ENCODE measurements around the gene PTCD3. TPM values are rescaled to one million over a fixed set of nuclear protein-coding genes. Genes with fewer than 3 reads are reported as not detected.
A peak's percentile ranks its signal among the peaks of the same experiment; 100 is the strongest.

The PTCD3 gene
- total RNA-seq, 1 experiment from 2014 or later, result 93.9 TPM

DNA sequence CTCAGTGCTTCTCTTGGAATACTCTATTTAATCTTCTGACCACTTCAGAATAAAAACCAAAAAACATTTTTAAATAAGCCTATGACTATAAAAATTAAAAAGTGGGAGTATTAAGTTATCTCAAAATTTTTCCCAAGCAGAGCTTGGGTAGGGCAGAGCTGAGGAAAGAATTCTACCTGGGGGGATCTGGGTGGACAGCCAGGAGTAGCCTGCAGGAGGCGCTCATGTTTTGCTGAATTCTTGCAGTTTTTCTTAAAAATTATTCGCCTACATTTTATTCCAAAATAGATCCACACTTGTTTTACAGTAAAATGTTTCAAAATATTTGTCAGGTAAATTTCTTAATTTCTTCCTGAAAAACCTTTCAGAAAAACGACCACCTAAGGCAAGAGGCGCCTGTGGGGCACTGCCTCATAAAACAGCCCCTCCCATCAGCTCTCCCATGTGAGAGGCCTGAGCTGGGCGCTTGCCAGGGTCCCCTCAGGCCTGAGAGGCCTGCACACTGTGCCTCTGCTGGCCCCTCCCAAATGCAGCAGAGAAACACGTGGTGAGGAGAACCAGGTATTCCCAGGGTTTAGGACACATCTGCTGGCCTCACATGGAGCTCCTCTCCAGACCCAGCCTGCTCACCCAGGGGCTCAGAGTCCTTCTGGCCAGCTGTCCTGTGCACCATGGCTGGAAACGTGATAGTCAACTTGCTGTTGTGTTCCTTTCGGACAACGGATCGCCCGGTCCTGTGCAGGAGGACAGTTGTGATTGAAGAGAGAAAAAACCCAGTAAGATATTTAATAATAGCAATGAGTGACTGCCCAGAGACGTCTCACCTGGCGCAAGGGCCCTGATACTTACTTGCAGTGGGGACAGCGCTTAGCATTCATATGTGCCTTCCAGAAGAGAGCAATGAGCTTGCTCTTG lies 17.8 kb upstream of the PTCD3 start:
- no peaks in the 10 kb centered on the region for H3K9me3 ChIP-seq (ENCODE audit: control insufficient read depth, insufficient read depth, low read depth, low read length)
- ATAC-seq (no peak), DNase-seq (ENCODE audit: low read depth, low spot score) (no peak)
- intact Hi-C loops (cut with micrococcal nuclease; ENCODE audit: unreplicated experiment) (no loop called here), in situ Hi-C loops (cut with HindIII; ENCODE audit: low pct_unique_long_range_greater_than_20kb, low sequenced_read_pairs) (no loop called here)
- ChIA-PET POLR2A (no interaction called here), CTCF (interaction anchor here (0.5 to 1.3 kb wide), 6 partner anchors 18 to 353 kb away, joined by 3 to 13 read pairs (median 4); partner anchors contain the start of genes KDM3A, POLR1A and PTCD3)
- no TSS peak for BruUV-seq (replicated peaks)
- H3K27me3 ChIP-seq (ENCODE audit: control insufficient read depth, insufficient read depth, low read length), result no peaks in the 10 kb centered on the region
- TF ChIP-seq CTCF (IDR thresholded peaks at IDR 0.05) (peak; percentile 73), POLR2AphosphoS5 (IDR thresholded peaks at IDR 0.05; ENCODE audit: low read depth, low read length) (no peak)
- H3K27ac ChIP-seq (ENCODE audit: low read length), result no peak overlapping the region
- no peak overlapping the region for H3K4me3 ChIP-seq (ENCODE audit: low read depth in 2 of 2, low read length in 2 of 2)
- peaks cover 45% of the 10 kb centered on the region for H3K36me3 ChIP-seq (ENCODE audit: control insufficient read depth, insufficient read depth, low read length)
- H3K4me1 ChIP-seq (ENCODE audit: control insufficient read depth, insufficient read depth, low read length), result no peaks in the 10 kb centered on the region

DNA sequence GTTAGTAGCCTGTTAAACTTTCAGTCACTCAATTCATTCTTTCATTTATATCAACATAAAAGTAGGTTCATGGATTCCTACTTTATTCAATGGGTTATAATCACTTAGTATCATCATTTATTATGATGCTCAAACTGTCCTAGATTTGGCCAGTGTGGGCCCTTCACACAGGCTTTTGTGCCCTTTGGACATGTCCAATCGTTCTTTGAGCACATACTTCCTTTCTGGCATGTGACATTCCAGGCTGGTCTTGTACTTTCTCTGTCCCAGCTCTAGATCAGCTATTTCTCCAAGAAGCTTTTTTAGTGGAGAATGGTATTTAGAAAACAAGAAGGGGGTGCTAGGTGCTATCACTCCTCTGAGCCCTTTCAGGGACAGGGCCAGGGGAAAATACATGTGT lies 11.8 kb upstream of the PTCD3 start:
- Histone ChIP-seq H3K27ac (ENCODE audit: low read length) (no peak overlapping the region), H3K9me3 (ENCODE audit: control insufficient read depth, insufficient read depth, low read depth, low read length) (no peaks in the 10 kb centered on the region), H3K27me3 (ENCODE audit: control insufficient read depth, insufficient read depth, low read length) (no peaks in the 10 kb centered on the region), H3K36me3 (ENCODE audit: control insufficient read depth, insufficient read depth, low read length) (peaks cover 34% of the 10 kb centered on the region), H3K4me1 (ENCODE audit: control insufficient read depth, insufficient read depth, low read length) (no peaks in the 10 kb centered on the region), H3K4me3 (ENCODE audit: low read depth in 2 of 2, low read length in 2 of 2) (no peak overlapping the region)
- in situ Hi-C loops (cut with HindIII; ENCODE audit: low pct_unique_long_range_greater_than_20kb, low sequenced_read_pairs) (no loop called here), intact Hi-C loops (cut with micrococcal nuclease; ENCODE audit: unreplicated experiment) (no loop called here)
- BruUV-seq (replicated peaks), result TSS peak; percentile 7
- ChIA-PET CTCF (no interaction called here), POLR2A (no interaction called here)
- no peak for ATAC-seq
- no peak for DNase-seq (ENCODE audit: low read depth, low spot score)
- TF ChIP-seq TCF7L2 (IDR thresholded peaks at IDR 0.05; ENCODE audit: low read depth, low read length), result no peak
- TF ChIP-seq SIN3A (IDR thresholded peaks at IDR 0.05; ENCODE audit: borderline replicate concordance, insufficient read depth, low read depth, low read length), result no peak
- no peak for TF ChIP-seq POLR2AphosphoS5 (IDR thresholded peaks at IDR 0.05; ENCODE audit: low read depth, low read length)
- no peak for TF ChIP-seq CTCF (IDR thresholded peaks at IDR 0.05)
- TF ChIP-seq REST (IDR thresholded peaks at IDR 0.05; ENCODE audit: insufficient read depth in 1 of 2, low read depth in 2 of 2, low read length in 1 of 2), result no peak
